RWPE2 (cell line): ENCODE data around the gene TMEM163.

ENCODE experiments used
- ATAC-seq: fragments of 200-7000 bp; cut with Tn5 transposase; 3 replicates; pipeline ENCODE4 v1.9.1; 2021; ENCODE audit warnings: low read depth
- DNase-seq: peaks from one replicate; pipeline ENCODE4 v3.0.0-alpha.2; 2020; ENCODE audit warnings: low spot score
- H3K27ac ChIP-seq: fragments of 450-650 bp; 2 replicates; pipeline ENCODE4 v1.5.1; 2017; ENCODE audit warnings: mild to moderate bottlenecking; ENCODE audit not compliant: poor library complexity, severe bottlenecking
- H3K27me3 ChIP-seq: fragments of 250-450 bp; sonication (Bioruptor Pico); 2 replicates; pipeline ENCODE4 v1.5.1; 2021; ENCODE audit warnings: mild to moderate bottlenecking, moderate library complexity; ENCODE audit not compliant: insufficient read depth, poor library complexity, severe bottlenecking
- H3K36me3 ChIP-seq: fragments of 250-450 bp; sonication (Bioruptor Pico); 2 replicates; pipeline ENCODE4 v1.5.1; 2020; ENCODE audit warnings: low read depth, mild to moderate bottlenecking, moderate library complexity
- H3K4me1 ChIP-seq: fragments of 250-450 bp; sonication (Bioruptor Pico); 2 replicates; pipeline ENCODE4 v1.5.1; 2021; ENCODE audit warnings: mild to moderate bottlenecking, moderate library complexity; ENCODE audit not compliant: insufficient read depth, poor library complexity, severe bottlenecking
- H3K4me3 ChIP-seq: fragments of 250-450 bp; sonication (Bioruptor Pico); 2 replicates; pipeline ENCODE4 v1.5.1; 2021; ENCODE audit warnings: mild to moderate bottlenecking, moderate library complexity; ENCODE audit not compliant: severe bottlenecking
- H3K9me3 ChIP-seq: fragments of 250-450 bp; sonication (Bioruptor Pico); 2 replicates; pipeline ENCODE4 v1.5.1; 2021; ENCODE audit warnings: mild to moderate bottlenecking, moderate library complexity; ENCODE audit not compliant: severe bottlenecking
- TF ChIP-seq, protein P1 (sequence below): fragments of 450-650 bp; IDR thresholded peaks from one replicate; pipeline ENCODE4 v1.5.1; 2017; ENCODE audit warnings: mild to moderate bottlenecking, moderate library complexity; ENCODE audit not compliant: poor library complexity, severe bottlenecking

The TMEM163 gene

DNA sequence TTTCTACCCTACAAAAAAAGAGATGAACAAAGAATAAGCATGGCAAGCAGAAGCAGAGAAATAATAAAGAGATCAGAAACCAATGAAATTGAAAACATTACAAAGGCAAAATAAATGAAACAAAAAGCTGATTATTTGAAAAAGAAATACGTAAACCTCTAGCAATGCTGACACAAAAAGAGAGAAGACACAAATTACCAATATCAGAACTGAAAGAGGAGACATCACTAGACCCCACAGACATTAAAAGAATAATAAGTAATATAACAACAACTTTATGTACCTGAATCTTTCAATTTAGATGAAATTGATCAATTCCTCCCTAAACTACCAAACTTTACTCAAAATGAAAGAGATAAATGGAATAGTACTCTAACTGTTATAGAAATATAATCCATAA lies 75.9 kb downstream of the TMEM163 start:
- Histone ChIP-seq H3K36me3 (no peaks in the 10 kb centered on the region), H3K4me3 (no peak overlapping the region), H3K27ac (no peak overlapping the region), H3K27me3 (peaks cover 11% of the 10 kb centered on the region), H3K4me1 (no peaks in the 10 kb centered on the region), H3K9me3 (no peaks in the 10 kb centered on the region)
- no peak for ATAC-seq
- TF ChIP-seq, protein P1, sequence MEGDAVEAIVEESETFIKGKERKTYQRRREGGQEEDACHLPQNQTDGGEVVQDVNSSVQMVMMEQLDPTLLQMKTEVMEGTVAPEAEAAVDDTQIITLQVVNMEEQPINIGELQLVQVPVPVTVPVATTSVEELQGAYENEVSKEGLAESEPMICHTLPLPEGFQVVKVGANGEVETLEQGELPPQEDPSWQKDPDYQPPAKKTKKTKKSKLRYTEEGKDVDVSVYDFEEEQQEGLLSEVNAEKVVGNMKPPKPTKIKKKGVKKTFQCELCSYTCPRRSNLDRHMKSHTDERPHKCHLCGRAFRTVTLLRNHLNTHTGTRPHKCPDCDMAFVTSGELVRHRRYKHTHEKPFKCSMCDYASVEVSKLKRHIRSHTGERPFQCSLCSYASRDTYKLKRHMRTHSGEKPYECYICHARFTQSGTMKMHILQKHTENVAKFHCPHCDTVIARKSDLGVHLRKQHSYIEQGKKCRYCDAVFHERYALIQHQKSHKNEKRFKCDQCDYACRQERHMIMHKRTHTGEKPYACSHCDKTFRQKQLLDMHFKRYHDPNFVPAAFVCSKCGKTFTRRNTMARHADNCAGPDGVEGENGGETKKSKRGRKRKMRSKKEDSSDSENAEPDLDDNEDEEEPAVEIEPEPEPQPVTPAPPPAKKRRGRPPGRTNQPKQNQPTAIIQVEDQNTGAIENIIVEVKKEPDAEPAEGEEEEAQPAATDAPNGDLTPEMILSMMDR = no peak
- DNase-seq = no peak

DNA sequence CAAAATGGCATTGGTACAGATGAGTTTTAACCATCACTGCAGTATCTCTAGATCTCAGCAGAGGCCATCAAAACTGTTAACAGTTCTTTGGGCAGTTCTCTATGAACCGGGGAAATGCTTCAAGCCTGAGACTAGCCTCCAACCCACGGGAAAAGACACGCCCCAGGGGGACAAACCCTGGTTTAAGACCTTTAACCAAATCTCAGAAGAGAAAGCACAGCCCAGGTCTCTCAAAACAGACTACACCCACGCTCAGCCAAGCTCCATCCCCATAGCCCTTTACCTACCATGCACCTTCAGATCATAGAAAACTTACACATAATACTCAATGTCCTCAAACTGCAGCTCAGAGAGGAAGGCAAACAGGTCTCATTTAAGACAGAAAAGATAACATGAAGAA lies 78.3 kb downstream of the TMEM163 start:
- no peak for ATAC-seq

DNA sequence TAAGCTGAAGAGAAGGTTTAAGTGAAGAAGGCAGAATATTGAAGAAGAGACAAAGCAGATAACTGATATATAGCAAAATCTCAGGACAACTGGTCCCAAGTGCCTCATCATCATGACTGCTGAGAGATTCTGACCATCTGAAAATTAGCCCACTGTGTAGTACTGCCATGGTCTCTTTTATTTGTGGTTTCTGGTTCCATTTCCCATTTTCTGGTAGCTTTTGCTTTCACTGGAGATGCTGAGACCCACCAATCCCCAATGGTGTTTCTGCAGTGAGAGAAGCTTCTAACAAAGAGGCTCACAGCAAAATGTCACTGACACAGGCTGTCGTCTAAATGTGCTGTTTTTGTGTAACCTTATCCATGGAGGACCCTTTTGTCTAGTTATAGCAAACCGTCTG lies 79.5 kb downstream of the TMEM163 start:
- DNase-seq (no peak), ATAC-seq (no peak)
- Histone ChIP-seq H3K4me3 (no peak overlapping the region), H3K9me3 (no peaks in the 10 kb centered on the region), H3K4me1 (no peaks in the 10 kb centered on the region), H3K27ac (no peak overlapping the region), H3K36me3 (no peaks in the 10 kb centered on the region), H3K27me3 (peaks cover 11% of the 10 kb centered on the region)
- TF ChIP-seq, protein P1 = no peak

More for the DNA sequence above, 78.3 kb downstream of the TMEM163 start:
- no peak for DNase-seq
- H3K36me3 ChIP-seq = no peaks in the 10 kb centered on the region
- no peaks in the 10 kb centered on the region for H3K4me1 ChIP-seq
- no peaks in the 10 kb centered on the region for H3K9me3 ChIP-seq
- H3K27ac ChIP-seq = no peak overlapping the region
- no peak overlapping the region for H3K4me3 ChIP-seq
- H3K27me3 ChIP-seq = peaks cover 11% of the 10 kb centered on the region
- TF ChIP-seq, protein P1 = no peak

DNA sequence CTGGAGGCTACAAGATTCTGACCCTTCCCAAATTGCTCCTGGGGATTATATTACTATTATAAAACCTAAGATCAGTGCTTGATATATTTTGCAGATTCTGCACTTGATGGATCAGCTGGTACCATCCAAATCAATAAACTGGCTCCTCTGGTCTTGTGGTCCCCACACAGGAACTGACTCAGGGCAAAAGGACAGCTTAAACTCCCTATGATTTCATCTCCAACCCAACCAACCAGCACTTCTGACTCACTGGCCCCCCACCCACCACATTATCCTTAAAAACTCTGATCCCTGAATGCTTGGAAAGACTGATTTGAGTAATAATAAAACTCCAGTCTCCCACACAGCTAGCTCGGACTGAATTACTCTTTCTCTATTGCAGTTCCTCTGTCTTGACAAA lies 82.1 kb downstream of the TMEM163 start:
- Histone ChIP-seq H3K36me3 (no peaks in the 10 kb centered on the region), H3K4me3 (no peak overlapping the region), H3K4me1 (no peaks in the 10 kb centered on the region), H3K27me3 (no peaks in the 10 kb centered on the region), H3K27ac (no peak overlapping the region), H3K9me3 (no peaks in the 10 kb centered on the region)
- TF ChIP-seq, protein P1 = no peak
- no peak for DNase-seq
- no peak for ATAC-seq

DNA sequence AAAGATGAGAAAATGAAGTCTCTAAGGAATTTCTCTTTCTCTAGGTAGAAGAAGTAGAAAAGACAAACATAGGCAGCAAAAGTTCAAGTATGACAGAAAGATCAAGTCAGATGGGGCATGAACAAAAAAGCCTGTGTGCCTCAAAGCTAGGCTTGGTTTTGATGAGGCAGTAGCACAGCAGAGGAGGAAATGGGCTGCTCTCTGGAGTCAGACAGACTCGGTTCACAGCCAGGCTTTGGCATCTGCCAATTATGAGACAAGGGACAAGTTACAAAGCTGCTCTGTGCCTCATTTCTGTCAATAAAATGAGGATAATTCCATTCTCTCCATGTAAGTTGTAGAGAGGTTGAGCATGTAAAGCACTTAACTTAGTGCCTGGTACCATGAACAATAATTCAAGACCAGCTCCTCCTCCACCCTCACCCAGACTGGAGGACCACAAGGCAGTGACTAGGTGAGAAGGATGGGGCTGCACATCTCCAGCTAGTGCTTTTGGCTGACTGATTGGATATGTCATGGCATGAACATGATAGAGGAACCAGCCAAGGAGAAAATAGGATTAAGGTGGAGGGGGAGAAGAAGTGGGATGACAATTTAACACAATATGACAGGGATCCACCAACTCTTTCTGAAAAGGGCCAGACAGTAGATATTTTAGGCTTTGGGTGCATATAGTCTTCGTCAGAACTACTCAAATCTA lies 84.6 kb downstream of the TMEM163 start:
- no peak overlapping the region for H3K27ac ChIP-seq
- TF ChIP-seq, protein P1 = no peak
- ATAC-seq = no peak

More for the DNA sequence above, 84.6 kb downstream of the TMEM163 start:
- Histone ChIP-seq H3K9me3 (no peaks in the 10 kb centered on the region), H3K4me3 (no peak overlapping the region), H3K27me3 (no peaks in the 10 kb centered on the region), H3K36me3 (no peaks in the 10 kb centered on the region), H3K4me1 (no peaks in the 10 kb centered on the region)
- no peak for DNase-seq
